HFFc6 (cell line): Measurements from ENCODE around the gene BIRC6. TPM values are rescaled to one million over a fixed set of nuclear protein-coding genes. Genes with fewer than 3 reads are reported as not detected.

Experiments used
- DNase-seq: peaks from one replicate; pipeline ENCODE4 v3.0.0-alpha.2; 2018
- H3K27ac Mint-ChIP-seq: 2 replicates; pipeline ENCODE4 v1.8.0; 2020; ENCODE audit warnings: mild to moderate bottlenecking, mixed read lengths
- H3K27me3 Mint-ChIP-seq: 2 replicates; pipeline ENCODE4 v1.8.0; 2021; ENCODE audit warnings: mild to moderate bottlenecking, moderate library complexity, mixed read lengths; ENCODE audit not compliant: insufficient read depth
- H3K36me3 Mint-ChIP-seq: 2 replicates; pipeline ENCODE4 v1.8.0; 2021; ENCODE audit warnings: low read depth, mixed read lengths
- H3K4me1 Mint-ChIP-seq: 2 replicates; pipeline ENCODE4 v1.8.0; 2020; ENCODE audit warnings: low read depth, mixed read lengths
- H3K4me3 Mint-ChIP-seq: 2 replicates; pipeline ENCODE4 v1.8.0; 2020; ENCODE audit warnings: mild to moderate bottlenecking, moderate library complexity, mixed read lengths
- H3K9me3 Mint-ChIP-seq: 2 replicates; pipeline ENCODE4 v1.8.0; 2020; ENCODE audit warnings: mild to moderate bottlenecking, mixed read lengths
- CTCF ChIP-seq: fragments of 200-600 bp; sonication (generic); IDR thresholded peaks from 2 replicates; pipeline ENCODE4 v1.5.0; 2021; ENCODE audit warnings: antibody characterized with exemption, mild to moderate bottlenecking
- total RNA-seq, 6 experiments: library from RNA; stranded (reverse); fragmentation: NEBNext Ultra II Directional; extraction: Animal tissue kit (Norgen Biotek cat#: 25700); gene quantifications; 2 replicates in 1 of 6; 3 replicates in 5 of 6; pipeline ENCODE4 v1.2.3, GENCODE V29; 2021

BIRC6 gene
- total RNA-seq, 6 experiments from 2014 or later, result 54.1 to 72.2 (median 57.7) TPM

GRCh38 chr2:32559136-32559535, 202.3 kb downstream of the BIRC6 start:
- H3K4me3 Mint-ChIP-seq, result no peak overlapping the region
- no peak for TF ChIP-seq CTCF
- H3K27ac Mint-ChIP-seq, result no peak overlapping the region
- H3K27me3 Mint-ChIP-seq, result peaks cover 2% of the 10 kb centered on the region; the same call in 1 of the 2 replicates
- H3K9me3 Mint-ChIP-seq, result no peaks in the 10 kb centered on the region
- H3K36me3 Mint-ChIP-seq, result peaks cover 13% of the 10 kb centered on the region
- H3K4me1 Mint-ChIP-seq, result peaks cover 8% of the 10 kb centered on the region
- no peak for DNase-seq

GRCh38 chr2:32562906-32563305, 206.1 kb downstream of the BIRC6 start:
- no peak for TF ChIP-seq CTCF
- DNase-seq, result no peak
- Mint-ChIP-seq H3K4me3 (no peak overlapping the region), H3K27ac (no peak overlapping the region), H3K9me3 (peaks cover 10% of the 10 kb centered on the region), H3K4me1 (peaks cover 9% of the 10 kb centered on the region), H3K27me3 (peaks cover 2% of the 10 kb centered on the region; the same call in 1 of the 2 replicates), H3K36me3 (peaks cover 46% of the 10 kb centered on the region)

- DNase-seq, result no peak
- no peak for TF ChIP-seq CTCF
- no peak overlapping the region for H3K4me3 Mint-ChIP-seq
- H3K4me1 Mint-ChIP-seq, result peaks cover 9% of the 10 kb centered on the region
- H3K27me3 Mint-ChIP-seq, result peaks cover 2% of the 10 kb centered on the region; the same call in 1 of the 2 replicates
- H3K36me3 Mint-ChIP-seq, result peaks cover 44% of the 10 kb centered on the region
- no peak overlapping the region for H3K27ac Mint-ChIP-seq
- peaks cover 10% of the 10 kb centered on the region for H3K9me3 Mint-ChIP-seq
Measured at GRCh38 chr2:32564417-32565035, 207.7 kb downstream of the BIRC6 start.

GRCh38 chr2:32565902-32566301, 209.1 kb downstream of the BIRC6 start:
- H3K4me3 Mint-ChIP-seq, result no peak overlapping the region
- no peak for DNase-seq
- no peak for TF ChIP-seq CTCF
- H3K4me1 Mint-ChIP-seq, result peaks cover 9% of the 10 kb centered on the region
- peaks cover 2% of the 10 kb centered on the region; the same call in 1 of the 2 replicates for H3K27me3 Mint-ChIP-seq
- no peak overlapping the region for H3K27ac Mint-ChIP-seq
- H3K9me3 Mint-ChIP-seq, result peaks cover 10% of the 10 kb centered on the region
- H3K36me3 Mint-ChIP-seq, result peaks cover 47% of the 10 kb centered on the region

- DNase-seq, result no peak
- no peak for TF ChIP-seq CTCF
- H3K4me1 Mint-ChIP-seq, result peaks cover 16% of the 10 kb centered on the region; the same call in 1 of the 2 replicates
- H3K27me3 Mint-ChIP-seq, result no peaks in the 10 kb centered on the region
- no peaks in the 10 kb centered on the region for H3K9me3 Mint-ChIP-seq
- H3K4me3 Mint-ChIP-seq, result no peak overlapping the region
- H3K27ac Mint-ChIP-seq, result no peak overlapping the region
- H3K36me3 Mint-ChIP-seq, result peaks cover 44% of the 10 kb centered on the region
Measured at GRCh38 chr2:32572030-32572429, 215.2 kb downstream of the BIRC6 start.
